Measurements from ENCODE around the gene RACGAP1.

- TF ChIP-seq CTCF (IDR thresholded peaks at IDR 0.05; ENCODE audit: insufficient read depth, low read length), result no peak
- no peak for TF ChIP-seq REST (IDR thresholded peaks at IDR 0.05; ENCODE audit: insufficient replicate concordance, low read depth)
- no peak for TF ChIP-seq GABPA (IDR thresholded peaks at IDR 0.05; ENCODE audit: low read depth)
- TF ChIP-seq POLR2AphosphoS5 (IDR thresholded peaks at IDR 0.05; ENCODE audit: low read depth), result no peak
Observed at GRCh38 chr12:49950273-49951251, 74.7 kb downstream of the RACGAP1 start, which contains the start of gene AQP2.

All from HL-60 (cell line).